Astrocyte (in vitro differentiated cells and primary cell): ENCODE data around the gene VAV2.

Source experiments
- EZH2 ChIP-seq: IDR thresholded peaks from 2 replicates; pipeline ENCODE4 v1.6.1; 2012; ENCODE audit warnings: mild to moderate bottlenecking, low read length, inconsistent platforms; ENCODE audit not compliant: insufficient read depth
- TF ChIP-seq, protein P1 (sequence below): IDR thresholded peaks from 2 replicates; pipeline ENCODE4 v1.5.1; 2011; ENCODE audit warnings: low read depth, mild to moderate bottlenecking, inconsistent platforms, low read length, moderate library complexity; ENCODE audit not compliant: insufficient read depth

DNA sequence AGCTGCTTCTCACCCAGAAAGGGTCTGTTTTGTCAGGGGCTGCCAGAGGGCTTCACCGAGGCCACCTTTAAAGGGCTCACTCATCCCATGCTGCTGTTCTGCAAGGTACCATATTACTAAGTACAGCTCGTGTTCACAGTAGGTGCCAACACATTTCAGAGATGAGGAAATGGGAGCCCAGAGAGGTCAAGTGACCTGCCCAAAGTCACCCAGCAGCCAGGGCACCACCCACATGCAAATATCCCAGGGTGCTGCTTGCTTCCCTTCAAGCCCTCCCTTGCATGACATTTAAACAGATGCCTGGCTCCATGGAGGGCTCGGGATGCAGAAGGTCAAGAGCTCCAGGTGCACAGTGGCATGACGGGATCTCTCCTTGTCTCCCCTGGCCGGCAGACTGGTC lies 130.4 kb downstream of the VAV2 start:
- TF ChIP-seq, protein P1, sequence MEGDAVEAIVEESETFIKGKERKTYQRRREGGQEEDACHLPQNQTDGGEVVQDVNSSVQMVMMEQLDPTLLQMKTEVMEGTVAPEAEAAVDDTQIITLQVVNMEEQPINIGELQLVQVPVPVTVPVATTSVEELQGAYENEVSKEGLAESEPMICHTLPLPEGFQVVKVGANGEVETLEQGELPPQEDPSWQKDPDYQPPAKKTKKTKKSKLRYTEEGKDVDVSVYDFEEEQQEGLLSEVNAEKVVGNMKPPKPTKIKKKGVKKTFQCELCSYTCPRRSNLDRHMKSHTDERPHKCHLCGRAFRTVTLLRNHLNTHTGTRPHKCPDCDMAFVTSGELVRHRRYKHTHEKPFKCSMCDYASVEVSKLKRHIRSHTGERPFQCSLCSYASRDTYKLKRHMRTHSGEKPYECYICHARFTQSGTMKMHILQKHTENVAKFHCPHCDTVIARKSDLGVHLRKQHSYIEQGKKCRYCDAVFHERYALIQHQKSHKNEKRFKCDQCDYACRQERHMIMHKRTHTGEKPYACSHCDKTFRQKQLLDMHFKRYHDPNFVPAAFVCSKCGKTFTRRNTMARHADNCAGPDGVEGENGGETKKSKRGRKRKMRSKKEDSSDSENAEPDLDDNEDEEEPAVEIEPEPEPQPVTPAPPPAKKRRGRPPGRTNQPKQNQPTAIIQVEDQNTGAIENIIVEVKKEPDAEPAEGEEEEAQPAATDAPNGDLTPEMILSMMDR, result no peak
- no peak for TF ChIP-seq EZH2
